GM23338 (cell line): Measurements from ENCODE around the gene HIVEP1. TPM values are rescaled to one million over a fixed set of nuclear protein-coding genes. Genes with fewer than 3 reads are reported as not detected.

Experiments used
- ATAC-seq: fragments of 200-7000 bp; cut with Tn5 transposase; 3 replicates; pipeline ENCODE4 v1.9.1; 2020
- DNase-seq: peaks from one replicate; pipeline ENCODE4 v3.0.0-alpha.2; 2015; ENCODE audit warnings: low spot score
- H2AFZ ChIP-seq: fragments of 200-600 bp; sonication (generic); 2 replicates; pipeline ENCODE4 v1.8.0; 2016; ENCODE audit warnings: antibody characterized with exemption, mild to moderate bottlenecking, moderate library complexity
- H3F3A ChIP-seq: fragments of 200-600 bp; sonication (generic); replicated peaks from 2 replicates; pipeline ENCODE4 v1.8.0; 2017; ENCODE audit warnings: antibody characterized with exemption, mixed run types, low read depth
- H3K27ac ChIP-seq: fragments of 200-600 bp; sonication (generic); 2 replicates; pipeline ENCODE4 v1.6.1; 2016; ENCODE audit warnings: low read depth
- H3K27me3 ChIP-seq: fragments of 200-600 bp; sonication (generic); 2 replicates; pipeline ENCODE4 v1.8.0; 2016; ENCODE audit warnings: mild to moderate bottlenecking, mixed run types, moderate library complexity; ENCODE audit not compliant: insufficient read depth
- H3K36me3 ChIP-seq: fragments of 200-600 bp; sonication (generic); 2 replicates; pipeline ENCODE4 v1.8.0; 2016; ENCODE audit warnings: mild to moderate bottlenecking; ENCODE audit not compliant: insufficient read depth
- H3K4me1 ChIP-seq: fragments of 200-600 bp; sonication (generic); 2 replicates; pipeline ENCODE4 v1.8.0; 2016; ENCODE audit warnings: mild to moderate bottlenecking, moderate library complexity; ENCODE audit not compliant: insufficient read depth
- H3K4me2 ChIP-seq: fragments of 200-600 bp; sonication (generic); 2 replicates; pipeline ENCODE4 v1.7.1; 2017; ENCODE audit warnings: mixed run types
- H3K4me3 ChIP-seq: fragments of 200-600 bp; sonication (generic); 2 replicates; pipeline ENCODE4 v1.6.1; 2016; ENCODE audit warnings: mixed run types
- H3K79me2 ChIP-seq: fragments of 200-600 bp; sonication (generic); replicated peaks from 2 replicates; pipeline ENCODE4 v1.8.0; 2017; ENCODE audit warnings: mild to moderate bottlenecking; ENCODE audit not compliant: insufficient read depth
- H3K9me2 ChIP-seq: fragments of 200-600 bp; sonication (generic); 2 replicates; pipeline ENCODE4 v1.8.0; 2017; ENCODE audit not compliant: insufficient read depth
- H4K20me1 ChIP-seq: fragments of 200-600 bp; sonication (generic); replicated peaks from 2 replicates; pipeline ENCODE4 v1.8.0; 2017; ENCODE audit warnings: mild to moderate bottlenecking; ENCODE audit not compliant: insufficient read depth
- H3K27ac Mint-ChIP-seq: 2 replicates; pipeline ENCODE4 v1.8.0; 2020; ENCODE audit warnings: inconsistent platforms, mild to moderate bottlenecking, moderate library complexity, mixed read lengths
- H3K27me3 Mint-ChIP-seq: 3 replicates; pipeline ENCODE4 v1.8.0; 2022; ENCODE audit warnings: low read depth, mild to moderate bottlenecking, moderate library complexity, mixed read lengths, inconsistent platforms; ENCODE audit not compliant: insufficient read depth, poor library complexity
- H3K36me3 Mint-ChIP-seq: 3 replicates; pipeline ENCODE4 v1.8.0; 2021; ENCODE audit warnings: low read depth, mild to moderate bottlenecking, inconsistent platforms, moderate library complexity, mixed read lengths
- H3K4me1 Mint-ChIP-seq: 3 replicates; pipeline ENCODE4 v1.8.0; 2020; ENCODE audit warnings: mild to moderate bottlenecking, inconsistent platforms, mixed read lengths
- H3K4me3 Mint-ChIP-seq: 3 replicates; pipeline ENCODE4 v1.8.0; 2021; ENCODE audit warnings: moderate library complexity, mild to moderate bottlenecking, inconsistent platforms, mixed read lengths
- H3K9me3 Mint-ChIP-seq: 3 replicates; pipeline ENCODE4 v1.8.0; 2020; ENCODE audit warnings: moderate library complexity, mild to moderate bottlenecking, inconsistent platforms, mixed read lengths
- CREB1 ChIP-seq: fragments of 250-450 bp; sonication (Bioruptor Pico); IDR thresholded peaks from 2 replicates; pipeline ENCODE4 v1.5.0; 2020; ENCODE audit warnings: low read depth, mild to moderate bottlenecking, moderate library complexity
- ETS1 ChIP-seq: IDR thresholded peaks from 2 replicates; pipeline ENCODE4 v1.6.1; 2016; ENCODE audit warnings: antibody characterized with exemption
- EZH2 ChIP-seq: fragments of 200-600 bp; sonication (generic); IDR thresholded peaks from one replicate; pipeline ENCODE4 v1.8.0; 2017; ENCODE audit warnings: antibody characterized with exemption, mild to moderate bottlenecking, low read depth; ENCODE audit not compliant: unreplicated experiment
- EZH2phosphoT487 ChIP-seq: fragments of 200-600 bp; sonication (generic); IDR thresholded peaks from one replicate; pipeline ENCODE4 v1.8.1; 2018; ENCODE audit warnings: antibody characterized with exemption; ENCODE audit not compliant: unreplicated experiment
- JUNB ChIP-seq: IDR thresholded peaks from one replicate; pipeline ENCODE4 v1.6.1; 2016; ENCODE audit warnings: antibody characterized with exemption; ENCODE audit not compliant: unreplicated experiment
- NANOG ChIP-seq: IDR thresholded peaks from 2 replicates; pipeline ENCODE4 v1.6.1; 2016; ENCODE audit warnings: antibody characterized with exemption, borderline replicate concordance
- POLR2AphosphoS5 ChIP-seq: IDR thresholded peaks from 2 replicates; pipeline ENCODE4 v1.6.1; 2016; ENCODE audit warnings: antibody characterized with exemption, low read depth
- REST ChIP-seq: IDR thresholded peaks from one replicate; pipeline ENCODE4 v1.6.1; 2018; ENCODE audit warnings: antibody characterized with exemption; ENCODE audit not compliant: unreplicated experiment
- STAT1 ChIP-seq: IDR thresholded peaks from one replicate; pipeline ENCODE4 v1.6.1; 2016; ENCODE audit warnings: antibody characterized with exemption; ENCODE audit not compliant: unreplicated experiment
- ZNF114 ChIP-seq: fragments of 250-450 bp; sonication (Bioruptor Pico); IDR thresholded peaks from 2 replicates; pipeline ENCODE4 v1.5.0; 2020; ENCODE audit warnings: mild to moderate bottlenecking, moderate library complexity
- ZNF331 ChIP-seq: fragments of 250-450 bp; sonication (Bioruptor Pico); IDR thresholded peaks from 2 replicates; pipeline ENCODE4 v1.5.0; 2020; ENCODE audit warnings: low read depth, mild to moderate bottlenecking, moderate library complexity
- ZNF462 ChIP-seq: fragments of 250-450 bp; sonication (Bioruptor Pico); IDR thresholded peaks from 2 replicates; pipeline ENCODE4 v1.5.0; 2020; ENCODE audit warnings: mild to moderate bottlenecking, moderate library complexity
- polyA plus RNA-seq: library from polyadenylated mRNA; unstranded; fragments of >200 nt; fragmentation: Nextera tagmentation; extraction: Ambion mirVana; gene quantifications from 2 replicates; pipeline ENCODE4 v1.2.1, GENCODE V29; 2016
- total RNA-seq: library from RNA; depleted of rRNA; stranded (reverse); fragments of >200 nt; shearing (Covaris generic); gene quantifications from 2 replicates; pipeline ENCODE4 v1.2.3, GENCODE V29; 2014
- TF ChIP-seq, protein P1 (sequence below), 2 experiments: fragments of 200-600 bp in 1 of 2; sonication (generic) in 1 of 2; conservative IDR thresholded peaks; 2 replicates each; pipeline versions ENCODE4 v1.5.1 to v1.6.1; 2016 to 2017; ENCODE audit warnings: antibody characterized with exemption in 2 of 2, low read depth in 2 of 2, mild to moderate bottlenecking in 2 of 2, moderate library complexity in 1 of 2

The HIVEP1 gene
- total and polyA plus RNA-seq, 2 experiments from 2014 or later = 10.1 to 21.7 TPM

GRCh38 chr6:12048609-12049008 lies 36.5 kb downstream of the HIVEP1 start:
- Histone ChIP-seq H3K4me1 (no peaks in the 10 kb centered on the region; the same call in 1 of the 2 replicates), H3K79me2 (peaks cover 90% of the 10 kb centered on the region), H3K27me3 (no peaks in the 10 kb centered on the region), H3K27ac (no peak overlapping the region), H3K4me2 (no peak overlapping the region), H4K20me1 (peaks cover 5% of the 10 kb centered on the region; the same call in 1 of the 2 replicates), H3K36me3 (no peaks in the 10 kb centered on the region), H3K4me3 (no peak overlapping the region), H3K9me2 (no peaks in the 10 kb centered on the region), H3F3A (no peaks in the 10 kb centered on the region), H2AFZ (no peak overlapping the region)
- peak overlapping the region; percentile 56; the same call in 1 of the 2 replicates for H3K27ac Mint-ChIP-seq
- TF ChIP-seq STAT1 (no peak), NANOG (no peak), POLR2AphosphoS5 (no peak), EZH2phosphoT487 (no peak), ZNF114 (no peak), JUNB (no peak), ZNF462 (no peak), ETS1 (no peak), ZNF331 (CRISPR knock-in tag) (no peak), CREB1 (CRISPR knock-in tag) (no peak), EZH2 (no peak), REST (no peak)
- TF ChIP-seq, protein P1, sequence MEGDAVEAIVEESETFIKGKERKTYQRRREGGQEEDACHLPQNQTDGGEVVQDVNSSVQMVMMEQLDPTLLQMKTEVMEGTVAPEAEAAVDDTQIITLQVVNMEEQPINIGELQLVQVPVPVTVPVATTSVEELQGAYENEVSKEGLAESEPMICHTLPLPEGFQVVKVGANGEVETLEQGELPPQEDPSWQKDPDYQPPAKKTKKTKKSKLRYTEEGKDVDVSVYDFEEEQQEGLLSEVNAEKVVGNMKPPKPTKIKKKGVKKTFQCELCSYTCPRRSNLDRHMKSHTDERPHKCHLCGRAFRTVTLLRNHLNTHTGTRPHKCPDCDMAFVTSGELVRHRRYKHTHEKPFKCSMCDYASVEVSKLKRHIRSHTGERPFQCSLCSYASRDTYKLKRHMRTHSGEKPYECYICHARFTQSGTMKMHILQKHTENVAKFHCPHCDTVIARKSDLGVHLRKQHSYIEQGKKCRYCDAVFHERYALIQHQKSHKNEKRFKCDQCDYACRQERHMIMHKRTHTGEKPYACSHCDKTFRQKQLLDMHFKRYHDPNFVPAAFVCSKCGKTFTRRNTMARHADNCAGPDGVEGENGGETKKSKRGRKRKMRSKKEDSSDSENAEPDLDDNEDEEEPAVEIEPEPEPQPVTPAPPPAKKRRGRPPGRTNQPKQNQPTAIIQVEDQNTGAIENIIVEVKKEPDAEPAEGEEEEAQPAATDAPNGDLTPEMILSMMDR (conservative IDR thresholded peaks at IDR 0.05; ENCODE audit: low read depth in 2 of 2) = no peak
- no peaks in the 10 kb centered on the region for H3K9me3 Mint-ChIP-seq
- ATAC-seq = no peak
- H3K27me3 Mint-ChIP-seq = peaks cover 2% of the 10 kb centered on the region
- H3K36me3 Mint-ChIP-seq = peaks cover 4% of the 10 kb centered on the region; the same call in 1 of the 3 replicates
- DNase-seq = no peak
- peaks cover 37% of the 10 kb centered on the region for H3K4me1 Mint-ChIP-seq
- H3K4me3 Mint-ChIP-seq = no peak overlapping the region
